ENCODE measurements around the gene PYGO1. TPM values are rescaled to one million over a fixed set of nuclear protein-coding genes. Genes with fewer than 3 reads are reported as not detected.

The PYGO1 gene
- total and polyA plus RNA-seq, 9 of the 15 experiments (the other 6 are each of a cell fraction or from before 2014, with no cell fraction given), result under 0.01 to 0.07 (median 0.02) TPM; not detected in 5

- Histone ChIP-seq H3K79me2 (ENCODE audit: control insufficient read depth, insufficient read depth, low read length) (no peaks in the 10 kb centered on the region), H3K27ac (ENCODE audit: extremely low read depth, low read depth, low read length) (no peak overlapping the region), H3K9me3 (replicated peaks; ENCODE audit: control insufficient read depth, insufficient read depth, low read depth, low read length) (no peaks in the 10 kb centered on the region), H3K4me1 (replicated peaks in 1 of 2; ENCODE audit: control insufficient read depth in 2 of 2, insufficient read depth in 2 of 2, low read length in 2 of 2) (no peaks in the 10 kb centered on the region), H4K20me1 (replicated peaks; ENCODE audit: control insufficient read depth, insufficient read depth, low read length) (no peaks in the 10 kb centered on the region), H3K27me3 (ENCODE audit: control insufficient read depth in 2 of 2, insufficient read depth in 2 of 2, low read length in 2 of 2) (no peaks in the 10 kb centered on the region; a peak in 2 of 5 replicates), H3K4me3 (no peak overlapping the region), H2AFZ (ENCODE audit: low read depth, low read length) (no peak overlapping the region), H3K9me1 (ENCODE audit: control insufficient read depth, insufficient read depth, low read length) (no peaks in the 10 kb centered on the region), H3K36me3 (ENCODE audit: control insufficient read depth, insufficient read depth, low read length) (no peaks in the 10 kb centered on the region), H3K9ac (ENCODE audit: insufficient read depth in 1 of 2, low read depth in 2 of 2, low read length in 2 of 2) (no peak overlapping the region), H3K4me2 (ENCODE audit: insufficient read depth, low read length) (no peak overlapping the region)
- POLR2A ChIA-PET, result interaction anchor here (0.6 kb wide), 1 partner anchor 26 kb away, joined by 3 read pairs; no protein-coding TSS in a partner anchor
- BruUV-seq (replicated peaks), result no TSS peak
- no peak for ATAC-seq
- WGBS (ENCODE audit: insufficient coverage, low coverage, missing lambda C conversion rate), result 2% methylated on average over 3 of the region's 3 CpGs
- FAIRE-seq, result no peak
- in situ Hi-C loops (cut with MboI), result no loop called here
- intact Hi-C loops (cut with micrococcal nuclease), result no loop called here
- DNase-seq (ENCODE audit: extremely low read depth in 1 of 4, low spot score in 3 of 4), result no peak
- CTCF ChIA-PET (ENCODE audit: low intra/inter-chr PET ratio), result no interaction called here
- TF ChIP-seq CBX8 (IDR thresholded peaks at IDR 0.05; ENCODE audit: borderline replicate concordance, extremely low read depth, low read depth, low read length, poor library complexity, severe bottlenecking), result no peak
- no peak for TF ChIP-seq POLR3A (IDR thresholded peaks at IDR 0.05; ENCODE audit: borderline replicate concordance, extremely low read depth, insufficient read depth, insufficient read length)
- no peak for TF ChIP-seq MEIS2 (IDR thresholded peaks at IDR 0.05; ENCODE audit: partially characterized antibody)
- no peak for TF ChIP-seq RAD51 (IDR thresholded peaks at IDR 0.05; ENCODE audit: borderline replicate concordance, low read depth)
- no peak for TF ChIP-seq THAP7 (CRISPR knock-in tag; IDR thresholded peaks at IDR 0.05)
- no peak for TF ChIP-seq ZNF318 (IDR thresholded peaks at IDR 0.05; ENCODE audit: borderline replicate concordance in 1 of 2, low read depth in 1 of 2)
- TF ChIP-seq SMARCA4 (IDR thresholded peaks at IDR 0.05), result no peak
- TF ChIP-seq TRIM28 (IDR thresholded peaks at IDR 0.05), result no peak
- no peak for TF ChIP-seq MAFK (IDR thresholded peaks at IDR 0.05; ENCODE audit: low read length)
- no peak for TF ChIP-seq SMARCA5 (IDR thresholded peaks at IDR 0.05)
- no peak for TF ChIP-seq TEAD2 (tag; IDR thresholded peaks at IDR 0.05)
Measured at GRCh38 chr15:55637086-55637485, 48.9 kb upstream of the PYGO1 start.
